Measurements from ENCODE around the gene PPARA. TPM values are rescaled to one million over a fixed set of nuclear protein-coding genes. Genes with fewer than 3 reads are reported as not detected.
A peak's percentile ranks its signal among the peaks of the same experiment; 100 is the strongest.

PPARA gene
- total RNA-seq, 1 donor from 2014 or later = 8.4 TPM

DNA sequence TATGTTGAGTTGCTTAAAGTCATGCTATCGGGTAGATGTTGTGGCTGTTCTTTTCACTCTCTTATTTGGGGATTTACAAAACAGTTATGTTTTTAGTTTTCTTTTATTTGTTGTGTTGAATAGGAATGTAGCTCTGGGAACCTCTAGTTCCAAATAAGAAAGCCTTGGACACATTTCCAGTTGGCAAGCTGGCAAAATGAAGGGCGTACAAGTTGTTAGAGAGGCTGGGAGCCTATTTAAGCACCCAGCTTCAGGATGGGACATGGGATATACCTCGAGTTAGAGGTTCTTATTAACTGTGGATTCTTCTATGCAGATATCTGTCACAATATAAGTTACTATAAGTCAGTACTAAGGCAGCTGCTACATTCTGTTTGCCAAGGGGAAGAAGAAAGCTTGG lies 22.8 kb downstream of the PPARA start:
- H3K4me1 ChIP-seq (ENCODE audit: insufficient read depth, low read length) = peaks cover 18% of the 10 kb centered on the region
- H4K20me1 ChIP-seq (ENCODE audit: insufficient read depth, low read length) = no peaks in the 10 kb centered on the region
- H3K79me2 ChIP-seq (ENCODE audit: insufficient read depth, low read length) = no peaks in the 10 kb centered on the region
- no peaks in the 10 kb centered on the region for H3K36me3 ChIP-seq (ENCODE audit: insufficient read depth, low read length)
- DNase-seq (ENCODE audit: low read depth) (no peak), FAIRE-seq (no peak)
- no peaks in the 10 kb centered on the region for H3K9me3 ChIP-seq (ENCODE audit: insufficient read depth, low read depth, low read length)
- no peaks in the 10 kb centered on the region for H3K4me1 Mint-ChIP-seq (ENCODE audit: low read depth, unreplicated experiment)
- H3K36me3 Mint-ChIP-seq (ENCODE audit: low read depth, unreplicated experiment) = peaks cover 15% of the 10 kb centered on the region
- H3K9me3 Mint-ChIP-seq (ENCODE audit: unreplicated experiment) = no peaks in the 10 kb centered on the region
- no peak overlapping the region for H3K27ac Mint-ChIP-seq (ENCODE audit: unreplicated experiment)
- no peak for TF ChIP-seq EZH2 (IDR thresholded peaks at IDR 0.05; ENCODE audit: insufficient read depth, low read length)
- H3K27ac ChIP-seq (ENCODE audit: low read depth, low read length) = no peak overlapping the region
- peak overlapping the region; percentile 26 for H3K4me2 ChIP-seq (ENCODE audit: low read length)
- no peak overlapping the region for H3K4me3 ChIP-seq (ENCODE audit: insufficient read depth, low read depth, low read length)
- no peaks in the 10 kb centered on the region for H3K27me3 Mint-ChIP-seq (ENCODE audit: low read depth, unreplicated experiment)
- no peaks in the 10 kb centered on the region for H3K27me3 ChIP-seq (ENCODE audit: insufficient read depth, low read length)
- no peak overlapping the region for H2AFZ ChIP-seq (ENCODE audit: low read depth, low read length)
- H3K4me3 Mint-ChIP-seq (ENCODE audit: unreplicated experiment) = no peak overlapping the region
- H3K9ac ChIP-seq (ENCODE audit: low read length) = no peak overlapping the region

DNA sequence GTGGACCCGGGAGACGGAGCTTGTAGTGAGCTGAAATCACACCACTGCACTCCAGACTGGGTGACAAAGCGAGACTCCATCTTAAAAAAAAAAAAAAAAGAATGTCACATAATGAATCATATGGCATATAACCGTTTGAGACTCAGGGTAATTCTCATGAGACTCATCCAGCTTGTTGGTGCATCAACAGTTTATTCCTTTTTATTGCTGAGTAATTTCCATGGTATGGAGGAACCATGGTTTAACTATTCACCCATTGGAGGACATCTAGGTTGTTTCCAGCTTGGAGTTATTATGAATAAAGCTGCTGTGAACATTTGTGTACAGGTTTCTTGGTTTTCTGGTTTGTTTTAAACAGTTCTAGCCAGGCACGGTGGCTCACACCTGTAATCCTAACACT lies 25.3 kb downstream of the PPARA start:
- no peak overlapping the region for H3K4me3 ChIP-seq (ENCODE audit: insufficient read depth, low read depth, low read length)
- peak; percentile 85 for FAIRE-seq
- peaks cover 12% of the 10 kb centered on the region for H3K9me3 ChIP-seq (ENCODE audit: insufficient read depth, low read depth, low read length)
- Mint-ChIP-seq H3K4me1 (ENCODE audit: low read depth, unreplicated experiment) (no peaks in the 10 kb centered on the region), H3K4me3 (ENCODE audit: unreplicated experiment) (no peak overlapping the region), H3K27me3 (ENCODE audit: low read depth, unreplicated experiment) (no peaks in the 10 kb centered on the region), H3K36me3 (ENCODE audit: low read depth, unreplicated experiment) (peaks cover 33% of the 10 kb centered on the region), H3K27ac (ENCODE audit: unreplicated experiment) (no peak overlapping the region), H3K9me3 (ENCODE audit: unreplicated experiment) (peaks cover 9% of the 10 kb centered on the region)
- H3K79me2 ChIP-seq (ENCODE audit: insufficient read depth, low read length) = no peaks in the 10 kb centered on the region
- no peaks in the 10 kb centered on the region for H4K20me1 ChIP-seq (ENCODE audit: insufficient read depth, low read length)
- DNase-seq (ENCODE audit: low read depth) = no peak
- H3K9ac ChIP-seq (ENCODE audit: low read length) = no peak overlapping the region
- TF ChIP-seq, protein P1, sequence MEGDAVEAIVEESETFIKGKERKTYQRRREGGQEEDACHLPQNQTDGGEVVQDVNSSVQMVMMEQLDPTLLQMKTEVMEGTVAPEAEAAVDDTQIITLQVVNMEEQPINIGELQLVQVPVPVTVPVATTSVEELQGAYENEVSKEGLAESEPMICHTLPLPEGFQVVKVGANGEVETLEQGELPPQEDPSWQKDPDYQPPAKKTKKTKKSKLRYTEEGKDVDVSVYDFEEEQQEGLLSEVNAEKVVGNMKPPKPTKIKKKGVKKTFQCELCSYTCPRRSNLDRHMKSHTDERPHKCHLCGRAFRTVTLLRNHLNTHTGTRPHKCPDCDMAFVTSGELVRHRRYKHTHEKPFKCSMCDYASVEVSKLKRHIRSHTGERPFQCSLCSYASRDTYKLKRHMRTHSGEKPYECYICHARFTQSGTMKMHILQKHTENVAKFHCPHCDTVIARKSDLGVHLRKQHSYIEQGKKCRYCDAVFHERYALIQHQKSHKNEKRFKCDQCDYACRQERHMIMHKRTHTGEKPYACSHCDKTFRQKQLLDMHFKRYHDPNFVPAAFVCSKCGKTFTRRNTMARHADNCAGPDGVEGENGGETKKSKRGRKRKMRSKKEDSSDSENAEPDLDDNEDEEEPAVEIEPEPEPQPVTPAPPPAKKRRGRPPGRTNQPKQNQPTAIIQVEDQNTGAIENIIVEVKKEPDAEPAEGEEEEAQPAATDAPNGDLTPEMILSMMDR (IDR thresholded peaks at IDR 0.05; ENCODE audit: insufficient read depth, low read depth, low read length) = no peak
- no peak for TF ChIP-seq EZH2 (IDR thresholded peaks at IDR 0.05; ENCODE audit: insufficient read depth, low read length)
- peaks cover 18% of the 10 kb centered on the region for H3K4me1 ChIP-seq (ENCODE audit: insufficient read depth, low read length)
- no peaks in the 10 kb centered on the region for H3K36me3 ChIP-seq (ENCODE audit: insufficient read depth, low read length)
- no peak overlapping the region for H2AFZ ChIP-seq (ENCODE audit: low read depth, low read length)
- H3K4me2 ChIP-seq (ENCODE audit: low read length) = no peak overlapping the region
- H3K27me3 ChIP-seq (ENCODE audit: insufficient read depth, low read length) = no peaks in the 10 kb centered on the region
- no peak overlapping the region for H3K27ac ChIP-seq (ENCODE audit: low read depth, low read length)

DNA sequence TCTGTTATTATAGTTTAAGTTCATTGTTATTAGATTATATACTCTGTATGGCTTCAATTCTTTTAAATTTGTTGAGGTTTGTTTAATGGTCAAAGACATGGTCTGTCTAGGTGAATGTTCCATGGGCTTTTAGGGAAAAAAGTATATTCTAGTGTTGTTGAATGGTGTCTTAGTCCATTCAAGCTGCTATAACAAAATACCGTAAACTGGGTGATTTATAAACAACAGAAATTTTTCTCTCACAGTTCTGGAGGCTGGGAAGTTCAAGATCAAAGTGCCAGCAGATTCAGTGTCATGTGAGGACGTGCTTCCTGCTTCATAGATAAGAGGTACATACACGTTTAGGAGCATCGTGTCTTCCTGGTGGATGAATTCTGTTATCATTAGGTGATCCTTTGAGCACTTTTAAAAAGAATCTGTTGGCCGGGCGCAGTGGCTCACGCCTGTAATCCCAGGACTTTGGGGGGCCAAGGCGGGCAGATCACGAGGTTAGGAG lies 26.2 kb downstream of the PPARA start:
- H3K36me3 Mint-ChIP-seq (ENCODE audit: low read depth, unreplicated experiment) = peaks cover 42% of the 10 kb centered on the region
- H3K4me2 ChIP-seq (ENCODE audit: low read length) = no peak overlapping the region

More for the DNA sequence above, 26.2 kb downstream of the PPARA start:
- Histone ChIP-seq H3K4me3 (ENCODE audit: insufficient read depth, low read depth, low read length) (no peak overlapping the region), H3K36me3 (ENCODE audit: insufficient read depth, low read length) (no peaks in the 10 kb centered on the region), H3K9ac (ENCODE audit: low read length) (no peak overlapping the region), H3K27me3 (ENCODE audit: insufficient read depth, low read length) (no peaks in the 10 kb centered on the region), H3K9me3 (ENCODE audit: insufficient read depth, low read depth, low read length) (peaks cover 21% of the 10 kb centered on the region), H3K79me2 (ENCODE audit: insufficient read depth, low read length) (no peaks in the 10 kb centered on the region), H2AFZ (ENCODE audit: low read depth, low read length) (no peak overlapping the region), H3K4me1 (ENCODE audit: insufficient read depth, low read length) (peaks cover 11% of the 10 kb centered on the region), H3K27ac (ENCODE audit: low read depth, low read length) (no peak overlapping the region), H4K20me1 (ENCODE audit: insufficient read depth, low read length) (no peaks in the 10 kb centered on the region)
- TF ChIP-seq, protein P1 (IDR thresholded peaks at IDR 0.05; ENCODE audit: insufficient read depth, low read depth, low read length) = no peak
- TF ChIP-seq EZH2 (IDR thresholded peaks at IDR 0.05; ENCODE audit: insufficient read depth, low read length) = no peak
- peaks cover 18% of the 10 kb centered on the region for H3K9me3 Mint-ChIP-seq (ENCODE audit: unreplicated experiment)
- H3K27ac Mint-ChIP-seq (ENCODE audit: unreplicated experiment) = no peak overlapping the region
- no peak overlapping the region for H3K4me3 Mint-ChIP-seq (ENCODE audit: unreplicated experiment)
- no peaks in the 10 kb centered on the region for H3K4me1 Mint-ChIP-seq (ENCODE audit: low read depth, unreplicated experiment)
- FAIRE-seq (no peak), DNase-seq (ENCODE audit: low read depth) (no peak)
- H3K27me3 Mint-ChIP-seq (ENCODE audit: low read depth, unreplicated experiment) = no peaks in the 10 kb centered on the region

All from astrocyte (in vitro differentiated cells and primary cell).